ENCODE results near the gene ST3GAL6. TPM values are rescaled to one million over a fixed set of nuclear protein-coding genes. Genes with fewer than 3 reads are reported as not detected.

Gene ST3GAL6
- polyA plus RNA-seq, 1 donor from 2014 or later: 3.7 TPM

- TF ChIP-seq CTCF (IDR thresholded peaks at IDR 0.05; ENCODE audit: poor library complexity, severe bottlenecking) (no peak), RAD21 (conservative IDR thresholded peaks at IDR 0.05) (no peak), SMC3 (conservative IDR thresholded peaks at IDR 0.05; ENCODE audit: poor library complexity) (no peak), MXI1 (conservative IDR thresholded peaks at IDR 0.05; ENCODE audit: poor library complexity, severe bottlenecking) (no peak), POLR2AphosphoS5 (IDR thresholded peaks at IDR 0.05) (no peak), TAF1 (IDR thresholded peaks at IDR 0.05; ENCODE audit: low read depth) (no peak), EZH2 (IDR thresholded peaks at IDR 0.05; ENCODE audit: borderline replicate concordance, insufficient read depth, low read length, poor library complexity, severe bottlenecking) (no peak), REST (IDR thresholded peaks at IDR 0.05; ENCODE audit: borderline replicate concordance) (no peak), EP300 (conservative IDR thresholded peaks at IDR 0.05; ENCODE audit: poor library complexity, severe bottlenecking) (no peak)
- Histone ChIP-seq H3K4me2 (ENCODE audit: low read length) (no peak overlapping the region), H3K4me3 (ENCODE audit: low read length) (no peak overlapping the region), H3K27ac (ENCODE audit: low read length) (no peak overlapping the region), H4K20me1 (ENCODE audit: insufficient read depth) (no peaks in the 10 kb centered on the region), H3K36me3 (ENCODE audit: insufficient read depth, low read length) (no peaks in the 10 kb centered on the region), H3K79me2 (replicated peaks; ENCODE audit: insufficient read depth, low read length) (no peaks in the 10 kb centered on the region), H2AFZ (ENCODE audit: low read depth, low read length) (no peak overlapping the region), H3K27me3 (ENCODE audit: insufficient read depth, low read depth, low read length) (no peaks in the 10 kb centered on the region), H3F3A (ENCODE audit: insufficient read depth, low read length, poor library complexity, severe bottlenecking) (no peaks in the 10 kb centered on the region), H3K9me2 (ENCODE audit: insufficient read depth, low read length) (no peaks in the 10 kb centered on the region), H3K9me3 (ENCODE audit: low read length) (no peaks in the 10 kb centered on the region), H3K9ac (ENCODE audit: low read length) (no peak overlapping the region)
Observed at GRCh38 chr3:98772022-98772421, 8.9 kb downstream of the ST3GAL6 start.

- Histone ChIP-seq H3K9ac (ENCODE audit: low read length) (no peak overlapping the region), H3K4me3 (ENCODE audit: low read length) (no peak overlapping the region), H4K20me1 (ENCODE audit: insufficient read depth) (no peaks in the 10 kb centered on the region), H3K4me2 (ENCODE audit: low read length) (no peak overlapping the region), H3K79me2 (replicated peaks; ENCODE audit: insufficient read depth, low read length) (no peaks in the 10 kb centered on the region), H3K9me3 (ENCODE audit: low read length) (no peaks in the 10 kb centered on the region), H3K27me3 (ENCODE audit: insufficient read depth, low read depth, low read length) (no peaks in the 10 kb centered on the region), H3K27ac (ENCODE audit: low read length) (no peak overlapping the region), H3K36me3 (ENCODE audit: insufficient read depth, low read length) (no peaks in the 10 kb centered on the region), H2AFZ (ENCODE audit: low read depth, low read length) (no peak overlapping the region), H3K9me2 (ENCODE audit: insufficient read depth, low read length) (no peaks in the 10 kb centered on the region), H3F3A (ENCODE audit: insufficient read depth, low read length, poor library complexity, severe bottlenecking) (no peaks in the 10 kb centered on the region)
- TF ChIP-seq SMC3 (conservative IDR thresholded peaks at IDR 0.05; ENCODE audit: poor library complexity) (no peak), CTCF (IDR thresholded peaks at IDR 0.05; ENCODE audit: poor library complexity, severe bottlenecking) (no peak), EP300 (conservative IDR thresholded peaks at IDR 0.05; ENCODE audit: poor library complexity, severe bottlenecking) (no peak), MXI1 (conservative IDR thresholded peaks at IDR 0.05; ENCODE audit: poor library complexity, severe bottlenecking) (no peak), TAF1 (IDR thresholded peaks at IDR 0.05; ENCODE audit: low read depth) (no peak), EZH2 (IDR thresholded peaks at IDR 0.05; ENCODE audit: borderline replicate concordance, insufficient read depth, low read length, poor library complexity, severe bottlenecking) (no peak), REST (IDR thresholded peaks at IDR 0.05; ENCODE audit: borderline replicate concordance) (no peak)
Observed at GRCh38 chr3:98775459-98776139, 12.5 kb downstream of the ST3GAL6 start.
